H1 (cell line): Measurements from ENCODE around the gene TPBG. TPM values are rescaled to one million over a fixed set of nuclear protein-coding genes. Genes with fewer than 3 reads are reported as not detected.

Experiments used
- CTCF ChIA-PET: fragments of 300-600 bp; sonication (Branson Sonifier 250); formaldehyde crosslinking; loops from one replicate; lab custom pipeline; 2021; ENCODE audit not compliant: partially characterized antibody; lab: Charles Lee
- POLR2A ChIA-PET: fragments of 300-600 bp; sonication (Branson Sonifier 250); formaldehyde crosslinking; loops from one replicate; lab custom pipeline; 2021; ENCODE audit warnings: inconsistent platforms; ENCODE audit not compliant: partially characterized antibody; lab: Charles Lee
- DNase-seq, 2 experiments: peaks; one replicate each; pipeline versions ENCODE4 v3.0.0 to v3.0.0-alpha.2; 2010 to 2022; ENCODE audit warnings: low spot score in 2 of 2, low read depth in 1 of 2, mixed read lengths in 1 of 2
- FAIRE-seq: peaks from 2 replicates; lab custom pipeline; 2011; peaks lifted over from hg19 to GRCh38; lab: Jason Lieb, UNC
- H2AFZ ChIP-seq: 2 replicates; pipeline ENCODE4 v1.8.1; 2012; ENCODE audit warnings: low read length, inconsistent platforms
- H2AK5ac ChIP-seq: 2 replicates; pipeline ENCODE4 v1.6.1; 2013; ENCODE audit warnings: low read depth, low read length
- H2BK120ac ChIP-seq: replicated peaks from 2 replicates; pipeline ENCODE3; 2013; ENCODE audit warnings: low read depth, low read length, inconsistent platforms
- H2BK12ac ChIP-seq: 2 replicates; pipeline ENCODE4 v1.6.1; 2013; ENCODE audit warnings: low read depth, low read length
- H2BK15ac ChIP-seq: 2 replicates; pipeline ENCODE4 v1.6.1; 2013; ENCODE audit warnings: low read length
- H2BK20ac ChIP-seq: 2 replicates; pipeline ENCODE4 v1.6.1; 2013; ENCODE audit warnings: low read length
- H2BK5ac ChIP-seq: 2 replicates; pipeline ENCODE4 v1.6.1; 2013; ENCODE audit warnings: low read depth, low read length
- H3K14ac ChIP-seq: 2 replicates; pipeline ENCODE4 v1.6.1; 2013; ENCODE audit warnings: inconsistent platforms; ENCODE audit not compliant: insufficient read length
- H3K18ac ChIP-seq: 2 replicates; pipeline ENCODE4 v1.6.1; 2013; ENCODE audit warnings: low read length; ENCODE audit errors: extremely low read depth
- H3K23ac ChIP-seq: 2 replicates; pipeline ENCODE4 v1.6.1; 2013; ENCODE audit warnings: inconsistent platforms; ENCODE audit not compliant: insufficient read length
- H3K23me2 ChIP-seq: 2 replicates; pipeline ENCODE4 v1.6.1; 2013; ENCODE audit warnings: low read depth, low read length
- H3K27ac ChIP-seq: 2 replicates; pipeline ENCODE4 v1.6.1; 2011; ENCODE audit warnings: low read depth, low read length, inconsistent platforms
- H3K27me3 ChIP-seq, 4 experiments: replicated peaks in 1 of 4; 1 replicate in 1 of 4; 2 replicates in 3 of 4; pipeline versions ENCODE4 v1.6.1 to v1.8.1; 2011 to 2013; ENCODE audit warnings: low read length in 3 of 4, mild to moderate bottlenecking in 3 of 4, inconsistent platforms in 2 of 4, mixed read lengths in 2 of 4, moderate library complexity in 1 of 4; ENCODE audit not compliant: control insufficient read depth in 3 of 4, insufficient read depth in 3 of 4; ENCODE audit errors: extremely low read depth in 1 of 4
- H3K36me3 ChIP-seq, 4 experiments: 2 replicates each; pipeline versions ENCODE4 v1.6.1 to v1.8.1; 2011 to 2013; ENCODE audit warnings: mild to moderate bottlenecking in 4 of 4, low read length in 3 of 4, moderate library complexity in 2 of 4, control low read depth in 1 of 4, inconsistent platforms in 1 of 4; ENCODE audit not compliant: insufficient read depth in 4 of 4, control insufficient read depth in 2 of 4
- H3K4ac ChIP-seq: replicated peaks from 2 replicates; pipeline ENCODE3; 2013; ENCODE audit warnings: low read length, low read depth, mixed read lengths, inconsistent platforms; ENCODE audit not compliant: insufficient read length
- H3K4me1 ChIP-seq, 4 experiments: replicated peaks in 1 of 4; 1 replicate in 1 of 4; 2 replicates in 3 of 4; pipeline versions ENCODE4 v1.6.1 to v1.8.1; 2011 to 2013; ENCODE audit warnings: low read length in 3 of 4, inconsistent platforms in 2 of 4, mixed read lengths in 1 of 4; ENCODE audit not compliant: insufficient read depth in 4 of 4, control insufficient read depth in 3 of 4
- H3K4me2 ChIP-seq, 2 experiments: 2 replicates each; pipeline versions ENCODE4 v1.6.1 to v1.8.1; 2011 to 2013; ENCODE audit warnings: low read depth in 2 of 2, low read length in 2 of 2, control low read depth in 1 of 2, inconsistent platforms in 1 of 2, mild to moderate bottlenecking in 1 of 2; ENCODE audit not compliant: insufficient read depth in 1 of 2
- H3K4me3 ChIP-seq, 4 experiments: fragments of 200-600, 300-600 bp in 1 of 4; sonication (generic), shearing (Covaris generic), sonication (Bioruptor Twin) in 1 of 4; 2 replicates each; pipeline versions ENCODE4 v1.5.1 to v1.8.1; 2011 to 2016; ENCODE audit warnings: low read length in 4 of 4, low read depth in 3 of 4, control low read depth in 2 of 4, inconsistent platforms in 2 of 4, mild to moderate bottlenecking in 2 of 4, mixed read lengths in 1 of 4, moderate library complexity in 1 of 4; ENCODE audit not compliant: insufficient read depth in 2 of 4; ENCODE audit errors: extremely low read depth in 1 of 4
- H3K56ac ChIP-seq: replicated peaks from 2 replicates; pipeline ENCODE3; 2013; ENCODE audit warnings: low read depth, mild to moderate bottlenecking, mixed read lengths, low read length, inconsistent platforms; ENCODE audit not compliant: insufficient read length
- H3K79me1 ChIP-seq: 2 replicates; pipeline ENCODE4 v1.6.1; 2013; ENCODE audit warnings: low read depth, low read length, control low read depth
- H3K79me2 ChIP-seq, 2 experiments: 2 replicates each; pipeline versions ENCODE4 v1.6.1 to v1.8.1; 2012 to 2013; ENCODE audit warnings: low read length in 2 of 2, mild to moderate bottlenecking in 2 of 2, inconsistent platforms in 1 of 2; ENCODE audit not compliant: insufficient read depth in 2 of 2, control insufficient read depth in 1 of 2
- H3K9ac ChIP-seq, 4 experiments: replicated peaks in 1 of 4; 1 replicate in 1 of 4; 2 replicates in 3 of 4; pipeline versions ENCODE4 v1.6.1 to v1.8.1; 2011 to 2013; ENCODE audit warnings: low read depth in 3 of 4, low read length in 3 of 4, control low read depth in 2 of 4, mild to moderate bottlenecking in 2 of 4, moderate library complexity in 2 of 4, inconsistent platforms in 1 of 4; ENCODE audit errors: extremely low read depth in 1 of 4
- H3K9me3 ChIP-seq, 2 experiments: 2 replicates each; pipeline versions ENCODE4 v1.6.1 to v1.8.1; 2012 to 2013; ENCODE audit warnings: mild to moderate bottlenecking in 2 of 2, moderate library complexity in 2 of 2, control low read depth in 1 of 2, inconsistent platforms in 1 of 2, low read depth in 1 of 2, low read length in 1 of 2, mixed read lengths in 1 of 2; ENCODE audit not compliant: insufficient read depth in 2 of 2
- H4K20me1 ChIP-seq, 2 experiments: replicated peaks in 1 of 2; 2 replicates each; pipeline versions ENCODE3 to v1.8.1; 2011 to 2013; ENCODE audit warnings: inconsistent platforms in 2 of 2, low read length in 2 of 2, mild to moderate bottlenecking in 1 of 2; ENCODE audit not compliant: insufficient read depth in 2 of 2, control insufficient read depth in 1 of 2
- H4K5ac ChIP-seq: 2 replicates; pipeline ENCODE4 v1.6.1; 2013; ENCODE audit warnings: low read length, low read depth, mixed read lengths, inconsistent platforms; ENCODE audit not compliant: insufficient read length
- H4K8ac ChIP-seq: 2 replicates; pipeline ENCODE4 v1.8.0; 2013; ENCODE audit warnings: mild to moderate bottlenecking, moderate library complexity, low read length, inconsistent platforms; ENCODE audit not compliant: insufficient read depth; ENCODE audit errors: extremely low read depth
- H4K91ac ChIP-seq: replicated peaks from 2 replicates; pipeline ENCODE3; 2013; ENCODE audit warnings: low read length, mixed read lengths, inconsistent platforms; ENCODE audit not compliant: insufficient read length
- FOSL1 ChIP-seq: IDR thresholded peaks from 2 replicates; pipeline ENCODE4 v1.6.1; 2011; ENCODE audit warnings: mild to moderate bottlenecking, low read depth, low read length, moderate library complexity; ENCODE audit not compliant: insufficient read depth
- HDAC2 ChIP-seq, 2 experiments: fragments of 300-600 bp in 1 of 2; sonication (generic) in 1 of 2; IDR thresholded peaks; 2 replicates each; pipeline ENCODE4 v1.6.1; 2011 to 2012; ENCODE audit warnings: low read depth in 2 of 2, low read length in 2 of 2, mild to moderate bottlenecking in 2 of 2, moderate library complexity in 2 of 2, borderline replicate concordance in 1 of 2, inconsistent platforms in 1 of 2
- JUND ChIP-seq: IDR thresholded peaks from 2 replicates; pipeline ENCODE4 v1.6.1; 2011; ENCODE audit warnings: mild to moderate bottlenecking, improper control_type of control experiment, low read length
- KDM4A ChIP-seq: IDR thresholded peaks from one replicate; pipeline ENCODE4 v1.7.1; 2012; ENCODE audit warnings: low read depth, mild to moderate bottlenecking, moderate library complexity, low read length, inconsistent platforms; ENCODE audit not compliant: severe bottlenecking
- NANOG ChIP-seq: IDR thresholded peaks from 2 replicates; pipeline ENCODE4 v1.6.1; 2011; ENCODE audit warnings: low read length, low read depth, mild to moderate bottlenecking, inconsistent platforms; ENCODE audit not compliant: insufficient read depth, poor library complexity, severe bottlenecking
- RFX5 ChIP-seq: IDR thresholded peaks from 2 replicates; pipeline ENCODE4 v1.6.1; 2011; ENCODE audit warnings: low read depth, low read length, improper control_type of control experiment, borderline replicate concordance
- SAP30 ChIP-seq: fragments of 300-600 bp; sonication (generic); IDR thresholded peaks from 2 replicates; pipeline ENCODE4 v1.7.1; 2012; ENCODE audit warnings: low read length, moderate library complexity, mild to moderate bottlenecking, inconsistent platforms; ENCODE audit not compliant: insufficient read depth, insufficient replicate concordance
- SP4 ChIP-seq: IDR thresholded peaks from 2 replicates; pipeline ENCODE4 v1.6.1; 2012; ENCODE audit warnings: low read length, inconsistent platforms
- SUZ12 ChIP-seq: fragments of 200-600 bp; sonication (generic); IDR thresholded peaks from 2 replicates; pipeline ENCODE4 v1.6.1; 2012; ENCODE audit warnings: mild to moderate bottlenecking, inconsistent platforms, low read length, moderate library complexity, mixed read lengths
- TEAD4 ChIP-seq: IDR thresholded peaks from 2 replicates; pipeline ENCODE4 v1.6.1; 2012; ENCODE audit warnings: low read depth, low read length, inconsistent platforms, mixed read lengths
- WGBS, 2 experiments: shearing (Covaris generic) in 1 of 2; methylation state at CpG; one replicate each; pipeline versions ENCODE4 v1.1.6 to v1.1.7; 2013 to 2015; ENCODE audit warnings: low lambda C conversion rate in 2 of 2, mixed read lengths in 2 of 2, inconsistent platforms in 1 of 2, low coverage in 1 of 2, missing lambda C conversion rate in 1 of 2; ENCODE audit not compliant: insufficient replicate concordance in 2 of 2, insufficient coverage in 1 of 2, insufficient read length in 1 of 2; ENCODE audit errors: extremely low coverage in 1 of 2, missing lambda C conversion rate in 1 of 2; 5-methylcytosine and 5-hydroxymethylcytosine counted together
- polyA plus RNA-seq, 7 experiments: library from polyadenylated mRNA; depleted of rRNA in 3 of 7; stranded (reverse) in 5 of 7; unstranded in 2 of 7; fragments of >200 nt in 5 of 7; fragments of 200-250 nt in 2 of 7; gene quantifications; 1 replicate in 5 of 7; 2 replicates in 1 of 7; 4 replicates in 1 of 7; pipeline versions ENCODE4 v1.2.1 to v1.2.3, GENCODE V29; 2011 to 2013; ENCODE audit warnings: missing spikeins in 2 of 7, mixed read lengths in 2 of 7
- total RNA-seq: library from RNA; stranded (reverse); fragmentation: NEBNext Ultra II Directional; extraction: Animal tissue kit (Norgen Biotek cat#: 25700); gene quantifications from 2 replicates; pipeline ENCODE4 v1.2.1, GENCODE V29; 2021
- TF ChIP-seq, protein P1 (sequence below): IDR thresholded peaks from 2 replicates; pipeline ENCODE4 v1.6.1; 2012; ENCODE audit warnings: inconsistent platforms
- TF ChIP-seq, protein P2 (sequence below): IDR thresholded peaks from 2 replicates; pipeline ENCODE4 v1.6.1; 2011; ENCODE audit warnings: low read length, improper control_type of control experiment

The TPBG gene
- total and polyA plus RNA-seq, 2 of the 8 experiments (the other 6 are each of a cell fraction or from before 2014, with no cell fraction given): 28.4 to 33.6 TPM

DNA sequence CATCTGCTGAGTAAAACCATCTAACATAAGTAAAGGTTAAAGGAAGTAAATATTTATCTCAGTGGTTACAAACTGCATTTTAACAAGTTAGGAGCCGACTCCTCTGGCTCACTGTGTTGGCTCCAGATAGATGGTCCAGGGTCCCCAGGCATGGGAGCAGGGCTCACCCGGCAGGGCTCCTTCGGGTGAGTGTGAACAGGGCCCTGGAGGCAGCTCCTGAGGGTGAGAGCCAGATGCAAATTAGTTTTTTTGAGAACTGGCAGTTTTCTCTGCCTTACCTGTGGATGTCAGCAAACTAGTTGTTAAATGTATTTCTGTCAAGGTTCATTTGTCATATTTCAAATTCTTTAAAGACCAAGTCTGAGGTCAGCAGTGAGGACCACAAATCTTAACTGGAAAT, 21.5 kb downstream of the TPBG start:
- no peaks in the 10 kb centered on the region for H3K79me1 ChIP-seq
- no peaks in the 10 kb centered on the region for H4K20me1 ChIP-seq
- H2BK20ac ChIP-seq: no peak overlapping the region
- no peak for DNase-seq
- H3K27me3 ChIP-seq: no peaks in the 10 kb centered on the region
- no peak overlapping the region for H2AK5ac ChIP-seq
- no peak overlapping the region; a peak in 1 of 4 replicates for H3K4me2 ChIP-seq
- H2BK120ac ChIP-seq: no peak overlapping the region
- H2BK12ac ChIP-seq: no peak overlapping the region
- H3K23me2 ChIP-seq: no peaks in the 10 kb centered on the region
- H3K36me3 ChIP-seq: no peaks in the 10 kb centered on the region
- no peak overlapping the region for H4K5ac ChIP-seq
- no peak overlapping the region for H3K27ac ChIP-seq
- ChIA-PET POLR2A (no interaction called here), CTCF (interaction anchor here (0.6 to 1.3 kb wide), 2 partner anchors 22 to 614 kb away, joined by 3 read pairs; no protein-coding TSS in a partner anchor)
- H2AFZ ChIP-seq: no peak overlapping the region
- no peak overlapping the region for H3K14ac ChIP-seq
- no peak overlapping the region for H3K9ac ChIP-seq
- FAIRE-seq: no peak
- H3K18ac ChIP-seq: no peak overlapping the region
- H3K4ac ChIP-seq: no peak overlapping the region
- no peaks in the 10 kb centered on the region for H3K9me3 ChIP-seq
- H4K8ac ChIP-seq: no peak overlapping the region
- H2BK5ac ChIP-seq: no peak overlapping the region
- H3K56ac ChIP-seq: no peak overlapping the region
- 62% methylated on average over 3 of the region's 3 CpGs; no CpG with 5 or more reads in 1 of the 2 experiments for WGBS, 2 experiments
- no peaks in the 10 kb centered on the region for H3K79me2 ChIP-seq
- peaks cover 0 to 13% (median 2%) of the 10 kb centered on the region in 4 experiments; a peak in 3 of 7 replicates for H3K4me1 ChIP-seq
- no peak overlapping the region for H2BK15ac ChIP-seq
- no peak overlapping the region for H3K23ac ChIP-seq
- H4K91ac ChIP-seq: no peak overlapping the region
- H3K4me3 ChIP-seq: no peak overlapping the region
- TF ChIP-seq JUND (no peak), KDM4A (no peak), SAP30 (no peak), RFX5 (no peak), NANOG (no peak), SUZ12 (no peak), FOSL1 (no peak), HDAC2 (IDR thresholded peaks at IDR 0.05; ENCODE audit: borderline replicate concordance in 1 of 2, low read depth in 2 of 2, low read length in 2 of 2) (no peak), TEAD4 (no peak), SP4 (no peak)
- TF ChIP-seq, protein P1, sequence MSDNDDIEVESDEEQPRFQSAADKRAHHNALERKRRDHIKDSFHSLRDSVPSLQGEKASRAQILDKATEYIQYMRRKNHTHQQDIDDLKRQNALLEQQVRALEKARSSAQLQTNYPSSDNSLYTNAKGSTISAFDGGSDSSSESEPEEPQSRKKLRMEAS: no peak
- TF ChIP-seq, protein P2, sequence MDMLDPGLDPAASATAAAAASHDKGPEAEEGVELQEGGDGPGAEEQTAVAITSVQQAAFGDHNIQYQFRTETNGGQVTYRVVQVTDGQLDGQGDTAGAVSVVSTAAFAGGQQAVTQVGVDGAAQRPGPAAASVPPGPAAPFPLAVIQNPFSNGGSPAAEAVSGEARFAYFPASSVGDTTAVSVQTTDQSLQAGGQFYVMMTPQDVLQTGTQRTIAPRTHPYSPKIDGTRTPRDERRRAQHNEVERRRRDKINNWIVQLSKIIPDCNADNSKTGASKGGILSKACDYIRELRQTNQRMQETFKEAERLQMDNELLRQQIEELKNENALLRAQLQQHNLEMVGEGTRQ: no peak
